GM19099 (cell line): ENCODE measurements around the gene PARP16.

Experiments
- POLR2A ChIP-seq: IDR thresholded peaks from 3 replicates; pipeline ENCODE4 v1.6.1; 2011; ENCODE audit warnings: low read depth; ENCODE audit not compliant: insufficient read length; ENCODE audit errors: extremely low read depth

The PARP16 gene

DNA sequence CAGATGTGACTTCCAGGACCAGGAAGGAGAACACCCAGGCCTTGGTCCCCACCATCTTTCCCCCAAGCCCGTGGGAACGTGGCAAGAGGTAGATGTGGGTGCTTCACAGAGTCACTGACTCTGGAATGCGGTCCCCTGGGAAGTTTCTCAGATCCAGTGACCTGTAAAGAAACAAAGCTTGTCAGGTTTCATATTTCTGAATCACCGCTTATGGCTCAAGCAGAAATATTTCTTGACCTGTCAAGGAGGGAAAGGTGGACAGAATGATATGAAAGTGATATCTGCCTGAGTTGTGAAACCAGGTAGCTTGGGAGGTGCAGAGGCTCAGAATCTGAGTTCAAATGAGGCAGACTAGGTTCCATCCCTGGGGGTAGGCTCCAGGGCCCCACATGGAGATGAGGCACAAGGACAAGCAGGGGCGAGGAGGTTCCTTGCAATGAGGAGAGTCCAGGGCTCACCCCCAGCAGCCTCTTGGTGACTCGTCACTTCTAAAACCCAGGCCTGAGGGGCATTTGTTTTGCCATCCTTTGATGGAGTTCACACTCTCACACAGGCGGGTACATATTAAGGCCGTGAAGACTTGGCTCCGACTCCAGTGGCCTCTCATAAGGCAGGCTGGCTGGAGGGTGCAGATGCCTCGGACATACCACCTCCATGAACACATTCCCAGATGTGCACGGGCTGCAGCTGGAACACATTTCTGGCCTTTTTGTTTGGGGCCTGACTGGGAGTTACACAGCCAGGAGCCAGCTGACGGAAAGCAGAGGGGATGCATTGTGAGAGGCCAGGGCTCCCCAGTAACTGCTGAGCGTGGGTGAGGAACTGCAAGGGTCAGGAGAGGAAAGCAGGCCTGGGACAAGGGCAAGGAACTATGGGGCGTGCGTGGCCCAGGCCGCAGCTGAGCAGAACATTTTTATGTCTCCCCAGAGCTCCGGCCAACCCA lies 76.7 kb downstream of the PARP16 start:
- no peak for TF ChIP-seq POLR2A

DNA sequence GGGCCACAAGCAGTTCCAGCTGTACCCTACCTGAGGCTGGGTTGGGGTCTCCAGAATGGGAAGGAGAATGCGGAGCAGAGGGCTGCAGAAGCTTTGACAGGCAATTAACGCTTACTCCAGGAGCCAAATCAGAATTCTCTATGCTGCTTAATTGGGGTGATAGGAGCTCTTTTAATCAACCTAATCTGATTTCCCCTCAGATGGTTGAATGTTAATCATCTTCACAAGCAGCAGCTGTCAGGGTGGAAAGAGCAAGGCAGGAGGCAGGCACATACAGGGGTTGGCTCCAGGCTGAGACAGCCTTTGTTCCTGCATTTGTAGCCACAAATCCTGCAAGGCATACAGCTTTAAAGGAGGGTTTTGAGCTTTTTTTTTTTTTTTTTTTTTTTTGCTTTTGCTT lies 78.0 kb downstream of the PARP16 start:
- no peak for TF ChIP-seq POLR2A
